ENCODE data around the gene FNIP2. TPM values are rescaled to one million over a fixed set of nuclear protein-coding genes. Genes with fewer than 3 reads are reported as not detected.

The FNIP2 gene
- total and polyA plus RNA-seq, 9 of the 15 experiments (the other 6 are each of a cell fraction or from before 2014, with no cell fraction given) = 1.7 to 15.5 (median 8.3) TPM

DNA sequence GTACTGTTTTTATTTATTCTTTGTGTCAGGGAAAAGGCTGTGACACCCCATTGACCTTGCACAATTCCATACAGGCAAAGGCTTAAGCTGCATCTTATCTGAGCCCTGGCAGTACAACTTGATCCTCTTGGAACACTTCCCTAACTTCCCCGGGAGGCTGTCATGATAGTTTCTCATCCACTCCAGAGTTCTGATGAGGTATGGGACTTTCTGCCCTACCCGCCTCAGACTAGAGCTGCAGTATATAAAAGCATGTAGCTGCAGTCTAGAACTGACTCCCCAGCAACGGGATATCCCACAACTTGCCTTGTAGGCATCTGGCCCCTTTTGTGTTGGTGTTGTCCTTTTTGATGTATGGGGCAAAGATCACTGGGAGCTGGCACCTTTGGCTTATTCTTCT lies 72.7 kb downstream of the FNIP2 start:
- intact Hi-C loops (cut with micrococcal nuclease) = no loop called here
- TF ChIP-seq HOXB6 (CRISPR knock-in tag; IDR thresholded peaks at IDR 0.05; ENCODE audit: borderline replicate concordance) (no peak), TBL1XR1 (IDR thresholded peaks at IDR 0.05; ENCODE audit: low read length in 2 of 2) (no peak), ZNF780A (CRISPR knock-in tag; IDR thresholded peaks at IDR 0.05) (no peak), NRF1 (conservative IDR thresholded peaks at IDR 0.05 in 1 of 2, IDR thresholded peaks at IDR 0.05 in 1 of 2) (no peak), MCM5 (IDR thresholded peaks at IDR 0.05; ENCODE audit: low read depth) (no peak), NR1H2 (CRISPR knock-in tag; IDR thresholded peaks at IDR 0.05) (no peak), SUPT5H (IDR thresholded peaks at IDR 0.05) (no peak), CREBBP (IDR thresholded peaks at IDR 0.05; ENCODE audit: low read depth, low read length) (no peak), ELF2 (CRISPR knock-in tag; IDR thresholded peaks at IDR 0.05) (no peak), ZNF280A (IDR thresholded peaks at IDR 0.05; ENCODE audit: low read depth, partially characterized antibody) (no peak), MTA2 (IDR thresholded peaks at IDR 0.05; ENCODE audit: low read depth) (no peak), HDAC8 (tag; IDR thresholded peaks at IDR 0.05) (no peak), FIP1L1 (IDR thresholded peaks at IDR 0.05; ENCODE audit: low read depth, low read length, poor library complexity, severe bottlenecking) (no peak), NUFIP1 (IDR thresholded peaks at IDR 0.05; ENCODE audit: partially characterized antibody) (no peak), ZBTB7A (IDR thresholded peaks at IDR 0.05; ENCODE audit: borderline replicate concordance, control insufficient read depth, low read depth, low read length) (no peak)
- TF ChIP-seq, protein P1, sequence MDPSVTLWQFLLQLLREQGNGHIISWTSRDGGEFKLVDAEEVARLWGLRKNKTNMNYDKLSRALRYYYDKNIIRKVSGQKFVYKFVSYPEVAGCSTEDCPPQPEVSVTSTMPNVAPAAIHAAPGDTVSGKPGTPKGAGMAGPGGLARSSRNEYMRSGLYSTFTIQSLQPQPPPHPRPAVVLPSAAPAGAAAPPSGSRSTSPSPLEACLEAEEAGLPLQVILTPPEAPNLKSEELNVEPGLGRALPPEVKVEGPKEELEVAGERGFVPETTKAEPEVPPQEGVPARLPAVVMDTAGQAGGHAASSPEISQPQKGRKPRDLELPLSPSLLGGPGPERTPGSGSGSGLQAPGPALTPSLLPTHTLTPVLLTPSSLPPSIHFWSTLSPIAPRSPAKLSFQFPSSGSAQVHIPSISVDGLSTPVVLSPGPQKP (CRISPR knock-in tag; IDR thresholded peaks at IDR 0.05) = no peak
- TF ChIP-seq, protein P2, sequence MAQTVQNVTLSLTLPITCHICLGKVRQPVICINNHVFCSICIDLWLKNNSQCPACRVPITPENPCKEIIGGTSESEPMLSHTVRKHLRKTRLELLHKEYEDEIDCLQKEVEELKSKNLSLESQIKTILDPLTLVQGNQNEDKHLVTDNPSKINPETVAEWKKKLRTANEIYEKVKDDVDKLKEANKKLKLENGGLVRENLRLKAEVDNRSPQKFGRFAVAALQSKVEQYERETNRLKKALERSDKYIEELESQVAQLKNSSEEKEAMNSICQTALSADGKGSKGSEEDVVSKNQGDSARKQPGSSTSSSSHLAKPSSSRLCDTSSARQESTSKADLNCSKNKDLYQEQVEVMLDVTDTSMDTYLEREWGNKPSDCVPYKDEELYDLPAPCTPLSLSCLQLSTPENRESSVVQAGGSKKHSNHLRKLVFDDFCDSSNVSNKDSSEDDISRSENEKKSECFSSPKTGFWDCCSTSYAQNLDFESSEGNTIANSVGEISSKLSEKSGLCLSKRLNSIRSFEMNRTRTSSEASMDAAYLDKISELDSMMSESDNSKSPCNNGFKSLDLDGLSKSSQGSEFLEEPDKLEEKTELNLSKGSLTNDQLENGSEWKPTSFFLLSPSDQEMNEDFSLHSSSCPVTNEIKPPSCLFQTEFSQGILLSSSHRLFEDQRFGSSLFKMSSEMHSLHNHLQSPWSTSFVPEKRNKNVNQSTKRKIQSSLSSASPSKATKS (CRISPR knock-in tag; IDR thresholded peaks at IDR 0.05) = no peak
- in situ Hi-C loops (cut with MboI) = no loop called here

More for the DNA sequence above, 72.7 kb downstream of the FNIP2 start:
- DNase-seq (ENCODE audit: extremely low read depth in 1 of 4, low spot score in 3 of 4) (no peak), ATAC-seq (no peak), FAIRE-seq (no peak)
- Histone ChIP-seq H3K4me3 (no peak overlapping the region), H3K9ac (ENCODE audit: insufficient read depth in 1 of 2, low read depth in 2 of 2, low read length in 2 of 2) (no peak overlapping the region), H2AFZ (ENCODE audit: low read depth, low read length) (no peak overlapping the region), H3K79me2 (ENCODE audit: control insufficient read depth, insufficient read depth, low read length) (no peaks in the 10 kb centered on the region), H3K9me3 (replicated peaks; ENCODE audit: control insufficient read depth, insufficient read depth, low read depth, low read length) (no peaks in the 10 kb centered on the region), H4K20me1 (replicated peaks; ENCODE audit: control insufficient read depth, insufficient read depth, low read length) (no peaks in the 10 kb centered on the region), H3K4me1 (replicated peaks in 1 of 2; ENCODE audit: control insufficient read depth in 2 of 2, insufficient read depth in 2 of 2, low read length in 2 of 2) (no peaks in the 10 kb centered on the region), H3K36me3 (ENCODE audit: control insufficient read depth, insufficient read depth, low read length) (0 out of 3 replicates have a peak, but pooled peaks cover 2% of the 10 kb centered on the region), H3K4me2 (ENCODE audit: insufficient read depth, low read length) (no peak overlapping the region), H3K27ac (ENCODE audit: extremely low read depth, low read depth, low read length) (no peak overlapping the region), H3K9me1 (ENCODE audit: control insufficient read depth, insufficient read depth, low read length) (no peaks in the 10 kb centered on the region), H3K27me3 (ENCODE audit: control insufficient read depth in 2 of 2, insufficient read depth in 2 of 2, low read length in 2 of 2) (no peaks in the 10 kb centered on the region)
- CTCF ChIA-PET (ENCODE audit: low intra/inter-chr PET ratio) = no interaction called here
- no TSS peak for BruUV-seq (replicated peaks)
- 90% methylated on average over 3 of the region's 3 CpGs for WGBS (ENCODE audit: insufficient coverage, low coverage, missing lambda C conversion rate)
- POLR2A ChIA-PET = no interaction called here

All from K562 (cell line).